ENCODE measurements around the gene ZNF175. TPM values are rescaled to one million over a fixed set of nuclear protein-coding genes. Genes with fewer than 3 reads are reported as not detected.

Gene ZNF175
- total RNA-seq, 2 donors from 2014 or later: 10.8 to 11.3 TPM

- Mint-ChIP-seq H3K27me3 (ENCODE audit: insufficient read depth) (peaks cover 5% of the 10 kb centered on the region), H3K4me1 (no peaks in the 10 kb centered on the region), H3K27ac (no peak overlapping the region), H3K4me3 (no peak overlapping the region), H3K9me3 (peaks cover 23% of the 10 kb centered on the region), H3K36me3 (ENCODE audit: low read depth) (no peaks in the 10 kb centered on the region)
- 77 to 83% methylated on average over 4 to 5 of the region's 5 CpGs for WGBS, 2 experiments (ENCODE audit: insufficient coverage in 1 of 2, insufficient read length in 1 of 2)
- TF ChIP-seq, protein P1, sequence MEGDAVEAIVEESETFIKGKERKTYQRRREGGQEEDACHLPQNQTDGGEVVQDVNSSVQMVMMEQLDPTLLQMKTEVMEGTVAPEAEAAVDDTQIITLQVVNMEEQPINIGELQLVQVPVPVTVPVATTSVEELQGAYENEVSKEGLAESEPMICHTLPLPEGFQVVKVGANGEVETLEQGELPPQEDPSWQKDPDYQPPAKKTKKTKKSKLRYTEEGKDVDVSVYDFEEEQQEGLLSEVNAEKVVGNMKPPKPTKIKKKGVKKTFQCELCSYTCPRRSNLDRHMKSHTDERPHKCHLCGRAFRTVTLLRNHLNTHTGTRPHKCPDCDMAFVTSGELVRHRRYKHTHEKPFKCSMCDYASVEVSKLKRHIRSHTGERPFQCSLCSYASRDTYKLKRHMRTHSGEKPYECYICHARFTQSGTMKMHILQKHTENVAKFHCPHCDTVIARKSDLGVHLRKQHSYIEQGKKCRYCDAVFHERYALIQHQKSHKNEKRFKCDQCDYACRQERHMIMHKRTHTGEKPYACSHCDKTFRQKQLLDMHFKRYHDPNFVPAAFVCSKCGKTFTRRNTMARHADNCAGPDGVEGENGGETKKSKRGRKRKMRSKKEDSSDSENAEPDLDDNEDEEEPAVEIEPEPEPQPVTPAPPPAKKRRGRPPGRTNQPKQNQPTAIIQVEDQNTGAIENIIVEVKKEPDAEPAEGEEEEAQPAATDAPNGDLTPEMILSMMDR (conservative IDR thresholded peaks at IDR 0.05): no peak
- Histone ChIP-seq H3K36me3 (ENCODE audit: control insufficient read depth, insufficient read depth, low read length) (no peaks in the 10 kb centered on the region), H3K27ac (ENCODE audit: low read depth, low read length) (no peak overlapping the region), H3K9ac (ENCODE audit: extremely low read depth, low read length, poor library complexity, severe bottlenecking) (no peak overlapping the region), H3K4me1 (ENCODE audit: control insufficient read depth, insufficient read depth, low read length) (no peaks in the 10 kb centered on the region), H3K4me3 (ENCODE audit: low read length) (no peak overlapping the region), H3K27me3 (ENCODE audit: control insufficient read depth, insufficient read depth, low read length, poor library complexity, severe bottlenecking) (no peaks in the 10 kb centered on the region), H3K9me3 (ENCODE audit: control insufficient read depth, low read length) (peaks cover 8% of the 10 kb centered on the region)
- DNase-seq: no peak
These were observed 61.0 kb downstream of the ZNF175 start for GRCh38 chr19:51632126-51632525.

DNA sequence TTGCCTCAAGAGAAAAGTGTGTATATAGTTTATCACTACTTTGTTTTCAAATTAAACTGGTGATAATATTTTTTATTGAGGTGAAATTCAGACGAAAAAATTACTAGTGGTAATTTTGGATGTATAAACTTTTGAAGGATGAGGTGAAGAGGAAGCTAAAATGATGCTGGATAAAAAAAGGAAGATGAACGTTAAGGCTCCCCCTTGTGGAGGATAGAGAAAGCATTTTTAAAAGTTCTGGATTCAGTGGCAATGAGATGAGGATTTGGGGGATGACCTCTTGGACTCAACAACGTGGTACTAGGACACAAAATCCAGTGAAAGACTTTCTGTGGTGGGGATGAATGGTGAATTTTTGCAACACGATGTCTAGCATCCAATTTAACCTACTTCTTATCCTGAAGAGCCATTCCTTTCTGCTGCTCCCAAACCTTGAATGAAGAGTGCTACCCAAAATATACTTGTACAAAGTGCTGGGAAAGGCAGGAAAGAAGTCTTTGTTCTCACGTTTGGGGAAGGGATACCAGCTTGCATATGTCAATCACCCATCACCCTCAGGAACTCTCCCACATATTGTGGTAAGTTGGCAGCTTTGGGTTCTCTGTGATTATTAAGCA is 66.4 kb downstream of the ZNF175 start:
- Histone ChIP-seq H3K27ac (ENCODE audit: low read depth, low read length) (no peak overlapping the region), H3K27me3 (ENCODE audit: control insufficient read depth, insufficient read depth, low read length, poor library complexity, severe bottlenecking) (no peaks in the 10 kb centered on the region), H3K9ac (ENCODE audit: extremely low read depth, low read length, poor library complexity, severe bottlenecking) (no peak overlapping the region), H3K36me3 (ENCODE audit: control insufficient read depth, insufficient read depth, low read length) (no peaks in the 10 kb centered on the region), H3K4me3 (ENCODE audit: low read length) (no peak overlapping the region), H3K4me1 (ENCODE audit: control insufficient read depth, insufficient read depth, low read length) (no peaks in the 10 kb centered on the region), H3K9me3 (ENCODE audit: control insufficient read depth, low read length) (peaks cover 8% of the 10 kb centered on the region)
- Mint-ChIP-seq H3K4me1 (no peaks in the 10 kb centered on the region), H3K27ac (no peak overlapping the region), H3K4me3 (no peak overlapping the region), H3K36me3 (ENCODE audit: low read depth) (no peaks in the 10 kb centered on the region), H3K9me3 (peaks cover 32% of the 10 kb centered on the region), H3K27me3 (ENCODE audit: insufficient read depth) (peaks cover 2% of the 10 kb centered on the region)
- no peak for DNase-seq
- TF ChIP-seq, protein P1 (conservative IDR thresholded peaks at IDR 0.05): peak; percentile 72
- 0 to 9% methylated on average over 1 to 3 of the region's 5 CpGs for WGBS, 2 experiments (ENCODE audit: insufficient coverage in 1 of 2, insufficient read length in 1 of 2)

GRCh38 chr19:51639916-51640315 is 68.8 kb downstream of the ZNF175 start:
- H3K27me3 ChIP-seq (ENCODE audit: control insufficient read depth, insufficient read depth, low read length, poor library complexity, severe bottlenecking): no peaks in the 10 kb centered on the region
- H3K27me3 Mint-ChIP-seq (ENCODE audit: insufficient read depth): peaks cover 10% of the 10 kb centered on the region
- no peak overlapping the region for H3K27ac Mint-ChIP-seq
- 55% methylated on average over 1 of the region's 4 CpGs; no CpG with 5 or more reads in 1 of the 2 experiments for WGBS, 2 experiments (ENCODE audit: insufficient coverage in 1 of 2, insufficient read length in 1 of 2)
- no peak overlapping the region for H3K9ac ChIP-seq (ENCODE audit: extremely low read depth, low read length, poor library complexity, severe bottlenecking)
- H3K36me3 Mint-ChIP-seq (ENCODE audit: low read depth): no peaks in the 10 kb centered on the region
- peaks cover 8% of the 10 kb centered on the region for H3K9me3 ChIP-seq (ENCODE audit: control insufficient read depth, low read length)
- TF ChIP-seq, protein P1 (conservative IDR thresholded peaks at IDR 0.05): no peak
- H3K4me1 ChIP-seq (ENCODE audit: control insufficient read depth, insufficient read depth, low read length): no peaks in the 10 kb centered on the region
- no peaks in the 10 kb centered on the region for H3K4me1 Mint-ChIP-seq
- DNase-seq: no peak
- H3K4me3 ChIP-seq (ENCODE audit: low read length): no peak overlapping the region
- H3K4me3 Mint-ChIP-seq: no peak overlapping the region
- H3K9me3 Mint-ChIP-seq: peaks cover 24% of the 10 kb centered on the region
- no peak overlapping the region for H3K27ac ChIP-seq (ENCODE audit: low read depth, low read length)
- no peaks in the 10 kb centered on the region for H3K36me3 ChIP-seq (ENCODE audit: control insufficient read depth, insufficient read depth, low read length)
